H54 (cell line): Measurements from ENCODE around the gene NFATC1.

Experiments used
- DNase-seq: peaks from one replicate; pipeline ENCODE4 v3.0.0; 2011; ENCODE audit warnings: low spot score, mixed read lengths; ENCODE audit not compliant: insufficient read length
- FAIRE-seq: peaks from 3 replicates; lab custom pipeline; 2011; peaks lifted over from hg19 to GRCh38; lab: Jason Lieb, UNC
- POLR2A ChIP-seq: IDR thresholded peaks from 2 replicates; pipeline ENCODE4 v1.6.1; 2011; ENCODE audit warnings: low read depth, mild to moderate bottlenecking, low read length

The NFATC1 gene

GRCh38 chr18:79470547-79470946, 74.8 kb downstream of the NFATC1 start:
- FAIRE-seq, result no peak
- no peak for TF ChIP-seq POLR2A
- no peak for DNase-seq

DNA sequence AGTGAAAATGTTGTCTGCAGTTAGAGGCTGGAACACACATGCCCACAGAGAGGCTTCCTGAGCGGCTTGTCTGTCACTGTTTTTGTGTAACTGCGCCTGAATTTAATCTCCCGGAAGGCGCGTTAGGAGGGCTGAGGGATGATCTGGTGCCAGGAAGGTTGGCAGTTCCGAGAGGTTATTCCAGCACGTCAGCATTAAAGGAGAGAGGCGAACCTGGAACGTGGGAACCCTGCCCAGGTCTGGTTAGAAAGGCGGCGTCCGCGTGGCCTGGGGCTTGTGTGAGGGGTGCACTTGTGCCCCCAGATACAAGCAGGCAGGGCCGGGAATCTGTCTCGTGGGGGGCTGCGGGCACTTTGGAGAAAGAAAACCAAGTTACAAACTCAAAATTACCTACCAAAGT, 75.3 kb downstream of the NFATC1 start:
- DNase-seq (no peak), FAIRE-seq (no peak)
- TF ChIP-seq POLR2A, result no peak

GRCh38 chr18:79471597-79471996, 75.9 kb downstream of the NFATC1 start:
- no peak for TF ChIP-seq POLR2A
- no peak for DNase-seq
- FAIRE-seq, result no peak

- FAIRE-seq, result no peak
- TF ChIP-seq POLR2A, result no peak
- no peak for DNase-seq
These were observed 76.4 kb downstream of the NFATC1 start for GRCh38 chr18:79472176-79472575.

DNA sequence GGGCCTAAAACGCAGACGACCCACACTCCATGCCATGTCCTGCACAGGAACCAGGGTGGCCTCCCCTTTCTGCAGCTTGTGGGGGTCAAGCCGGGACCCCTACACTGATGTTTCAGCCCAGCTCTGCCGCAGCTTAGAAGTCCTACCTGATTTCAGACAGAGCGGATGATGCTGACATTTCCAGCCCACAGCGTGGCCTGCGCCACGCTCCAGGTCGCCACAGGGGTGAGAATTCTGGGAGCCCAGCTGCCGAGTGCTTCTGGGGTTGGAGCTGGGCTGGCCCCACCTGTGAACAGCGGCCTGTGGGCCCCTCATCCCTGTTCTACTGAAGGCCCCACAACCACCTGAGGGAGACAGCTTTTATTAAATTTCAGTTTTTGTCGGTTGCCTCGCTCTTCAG, 77.2 kb downstream of the NFATC1 start:
- FAIRE-seq, result no peak
- TF ChIP-seq POLR2A, result no peak
- no peak for DNase-seq

- DNase-seq (no peak), FAIRE-seq (no peak)
- no peak for TF ChIP-seq POLR2A
These were observed 80.5 kb downstream of the NFATC1 start for GRCh38 chr18:79476031-79476917.

- FAIRE-seq (no peak), DNase-seq (no peak)
- TF ChIP-seq POLR2A, result no peak
These were observed 81.3 kb downstream of the NFATC1 start for GRCh38 chr18:79476918-79477571.

DNA sequence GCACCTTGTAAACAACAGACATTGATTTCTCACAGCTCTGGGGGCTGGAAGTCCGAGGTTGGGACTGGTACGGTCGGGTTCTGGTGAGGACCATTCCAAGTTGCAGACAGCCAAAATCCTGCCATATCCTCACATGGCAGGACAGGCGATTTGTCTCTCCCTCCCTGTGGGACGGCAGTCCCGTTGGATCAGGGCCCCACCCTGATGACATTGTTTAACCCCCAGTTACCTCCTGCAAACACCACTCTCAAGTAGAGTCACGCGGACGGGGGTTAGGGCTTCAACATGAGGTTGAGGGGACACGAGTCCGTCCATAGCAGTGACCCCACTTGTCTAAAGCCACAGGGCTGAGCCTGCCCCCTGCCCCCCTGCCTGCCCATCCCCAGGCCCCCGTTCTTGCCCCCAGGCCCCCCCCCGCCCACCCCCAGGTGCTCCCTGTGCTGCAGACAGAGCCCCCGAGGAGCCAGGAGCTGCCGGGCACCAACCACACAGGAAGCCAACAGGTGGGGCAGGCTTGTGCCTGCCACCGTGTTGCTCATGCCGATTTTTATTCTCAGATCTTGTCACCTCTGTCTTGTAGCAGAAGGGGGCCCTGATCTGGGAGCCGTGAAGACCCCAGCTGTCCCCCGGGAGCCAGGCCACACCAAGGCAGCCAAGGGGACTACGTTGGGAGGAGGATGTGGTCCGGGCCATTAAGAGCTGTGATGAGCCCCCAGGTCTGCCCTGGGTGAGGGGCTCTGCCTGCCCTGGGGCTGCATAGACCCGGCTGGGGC, 82.2 kb downstream of the NFATC1 start:
- FAIRE-seq, result no peak
- no peak for DNase-seq
- TF ChIP-seq POLR2A, result no peak

- FAIRE-seq, result no peak
- no peak for TF ChIP-seq POLR2A
- DNase-seq, result no peak
These were observed 82.9 kb downstream of the NFATC1 start for GRCh38 chr18:79478484-79479115.

DNA sequence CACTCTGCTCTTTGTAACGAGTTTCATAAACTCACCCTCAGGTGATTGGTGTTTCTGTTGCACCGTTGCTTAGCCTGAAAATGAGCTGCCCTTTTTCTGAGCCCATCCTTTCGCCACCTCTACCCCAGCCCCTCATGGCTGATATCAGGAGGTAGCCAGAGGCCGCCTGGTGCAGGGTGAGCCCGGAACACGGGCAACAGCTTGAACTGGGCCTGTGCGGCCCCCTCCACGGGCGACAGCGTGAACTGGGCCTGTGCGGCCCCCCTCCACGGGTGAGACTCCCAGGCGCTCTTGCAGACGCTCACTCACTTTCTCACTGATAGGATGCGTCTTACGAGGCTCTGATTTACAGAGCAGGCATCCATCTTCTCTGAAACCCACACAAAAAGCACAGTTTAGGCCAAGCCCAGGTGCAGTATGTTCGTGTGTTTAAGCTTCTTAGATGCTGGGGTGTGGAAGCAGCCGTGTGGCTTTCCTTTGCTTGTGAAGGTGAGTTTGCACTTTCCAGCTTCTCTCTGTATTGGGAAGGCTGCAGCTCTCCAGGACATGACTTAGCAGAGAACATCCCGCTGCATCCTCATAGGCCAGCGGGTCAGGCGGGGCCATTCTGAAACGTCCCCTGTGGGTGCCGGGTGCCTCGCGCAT, 83.5 kb downstream of the NFATC1 start:
- DNase-seq, result no peak
- TF ChIP-seq POLR2A, result no peak
- FAIRE-seq, result no peak

GRCh38 chr18:79479761-79480161, 84.0 kb downstream of the NFATC1 start:
- no peak for TF ChIP-seq POLR2A
- FAIRE-seq, result no peak
- no peak for DNase-seq

- no peak for TF ChIP-seq POLR2A
- FAIRE-seq, result no peak
These were observed 84.7 kb downstream of the NFATC1 start for GRCh38 chr18:79480171-79481045.

More at GRCh38 chr18:79480171-79481045, 84.7 kb downstream of the NFATC1 start:
- no peak for DNase-seq
